WTC11 (cell line): ENCODE results near the gene OPN4.

Experiments
- NFYB ChIP-seq: sonication (generic); formaldehyde crosslinking; conservative IDR thresholded peaks from 2 replicates; pipeline ENCODE4 v1.8.0; 2022; ENCODE audit warnings: low read depth, missing genetic modification reagents
- NR2C2 ChIP-seq: sonication (generic); formaldehyde crosslinking; IDR thresholded peaks from 2 replicates; pipeline ENCODE4 v1.8.0; 2022; ENCODE audit warnings: mild to moderate bottlenecking, missing genetic modification reagents
- NR3C1 ChIP-seq: sonication (generic); formaldehyde crosslinking; conservative IDR thresholded peaks from 2 replicates; pipeline ENCODE4 v1.8.1; 2023; ENCODE audit warnings: low read depth, mild to moderate bottlenecking, missing genetic modification reagents
- ZNF416 ChIP-seq: fragments of 250-450 bp; sonication (Bioruptor Pico); IDR thresholded peaks from 2 replicates; pipeline ENCODE4 v1.9.0; 2021; ENCODE audit warnings: mild to moderate bottlenecking, inconsistent platforms
- ZNF671 ChIP-seq: fragments of 250-450 bp; sonication (Bioruptor Pico); IDR thresholded peaks from 2 replicates; pipeline ENCODE4 v1.8.0; 2021; ENCODE audit warnings: mild to moderate bottlenecking
- TF ChIP-seq, protein P1 (sequence below): fragments of 200-600 bp; IDR thresholded peaks from 2 replicates; pipeline ENCODE4 v1.8.0; 2022; ENCODE audit warnings: antibody characterized with exemption
- TF ChIP-seq, protein P2 (sequence below): sonication (generic); formaldehyde crosslinking; IDR thresholded peaks from 2 replicates; pipeline ENCODE4 v1.8.1; 2023; ENCODE audit warnings: mild to moderate bottlenecking, missing genetic modification reagents, moderate library complexity

DNA sequence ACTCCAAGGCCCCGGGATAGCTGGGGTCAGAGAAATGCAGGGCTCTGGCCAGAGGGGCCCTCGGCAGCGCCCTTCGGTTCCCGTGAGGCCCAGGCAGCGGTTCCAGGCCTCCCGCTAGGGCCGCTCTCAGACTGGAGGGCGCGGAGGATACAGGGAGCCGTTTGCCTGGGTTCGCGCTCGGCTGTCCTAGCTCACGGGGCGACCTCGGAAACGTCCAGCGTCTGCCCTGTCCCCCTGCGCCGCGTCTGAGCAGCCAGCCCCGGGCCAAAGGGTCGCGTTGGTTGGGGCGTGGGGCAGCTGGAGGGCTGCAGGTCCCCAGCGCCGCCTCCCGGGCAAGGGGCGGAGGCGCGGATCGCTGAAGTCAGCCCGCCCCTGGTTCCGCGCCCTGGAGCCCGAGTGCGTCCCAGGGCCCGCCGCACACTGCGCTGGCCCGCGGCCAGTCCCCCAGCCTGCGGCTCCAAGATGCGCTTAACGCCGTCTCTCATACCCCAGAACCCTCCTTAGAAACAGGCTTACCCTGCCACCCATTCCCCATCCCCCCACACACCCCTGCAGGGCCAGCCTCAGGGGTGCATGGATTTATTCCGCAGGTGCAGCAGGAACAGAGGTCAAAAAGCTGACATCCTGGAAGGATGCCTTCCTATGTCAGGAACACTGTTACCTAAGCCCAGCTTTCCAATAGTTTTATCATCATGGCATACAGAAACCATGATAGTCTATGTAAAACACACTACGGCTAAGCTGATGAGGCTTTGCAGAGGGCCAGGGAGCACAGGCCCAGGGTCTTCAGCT lies 22.1 kb upstream of the OPN4 start:
- TF ChIP-seq, protein P1, sequence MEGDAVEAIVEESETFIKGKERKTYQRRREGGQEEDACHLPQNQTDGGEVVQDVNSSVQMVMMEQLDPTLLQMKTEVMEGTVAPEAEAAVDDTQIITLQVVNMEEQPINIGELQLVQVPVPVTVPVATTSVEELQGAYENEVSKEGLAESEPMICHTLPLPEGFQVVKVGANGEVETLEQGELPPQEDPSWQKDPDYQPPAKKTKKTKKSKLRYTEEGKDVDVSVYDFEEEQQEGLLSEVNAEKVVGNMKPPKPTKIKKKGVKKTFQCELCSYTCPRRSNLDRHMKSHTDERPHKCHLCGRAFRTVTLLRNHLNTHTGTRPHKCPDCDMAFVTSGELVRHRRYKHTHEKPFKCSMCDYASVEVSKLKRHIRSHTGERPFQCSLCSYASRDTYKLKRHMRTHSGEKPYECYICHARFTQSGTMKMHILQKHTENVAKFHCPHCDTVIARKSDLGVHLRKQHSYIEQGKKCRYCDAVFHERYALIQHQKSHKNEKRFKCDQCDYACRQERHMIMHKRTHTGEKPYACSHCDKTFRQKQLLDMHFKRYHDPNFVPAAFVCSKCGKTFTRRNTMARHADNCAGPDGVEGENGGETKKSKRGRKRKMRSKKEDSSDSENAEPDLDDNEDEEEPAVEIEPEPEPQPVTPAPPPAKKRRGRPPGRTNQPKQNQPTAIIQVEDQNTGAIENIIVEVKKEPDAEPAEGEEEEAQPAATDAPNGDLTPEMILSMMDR: no peak
- TF ChIP-seq, protein P2, sequence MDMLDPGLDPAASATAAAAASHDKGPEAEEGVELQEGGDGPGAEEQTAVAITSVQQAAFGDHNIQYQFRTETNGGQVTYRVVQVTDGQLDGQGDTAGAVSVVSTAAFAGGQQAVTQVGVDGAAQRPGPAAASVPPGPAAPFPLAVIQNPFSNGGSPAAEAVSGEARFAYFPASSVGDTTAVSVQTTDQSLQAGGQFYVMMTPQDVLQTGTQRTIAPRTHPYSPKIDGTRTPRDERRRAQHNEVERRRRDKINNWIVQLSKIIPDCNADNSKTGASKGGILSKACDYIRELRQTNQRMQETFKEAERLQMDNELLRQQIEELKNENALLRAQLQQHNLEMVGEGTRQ (CRISPR knock-in tag): no peak
- TF ChIP-seq NR2C2 (CRISPR knock-in tag): no peak
- TF ChIP-seq NR3C1: no peak
- no peak for TF ChIP-seq ZNF416 (CRISPR knock-in tag)
- no peak for TF ChIP-seq ZNF671 (CRISPR knock-in tag)
- no peak for TF ChIP-seq NFYB (CRISPR knock-in tag)
